ENCODE results near the gene ALAS2.

DNA sequence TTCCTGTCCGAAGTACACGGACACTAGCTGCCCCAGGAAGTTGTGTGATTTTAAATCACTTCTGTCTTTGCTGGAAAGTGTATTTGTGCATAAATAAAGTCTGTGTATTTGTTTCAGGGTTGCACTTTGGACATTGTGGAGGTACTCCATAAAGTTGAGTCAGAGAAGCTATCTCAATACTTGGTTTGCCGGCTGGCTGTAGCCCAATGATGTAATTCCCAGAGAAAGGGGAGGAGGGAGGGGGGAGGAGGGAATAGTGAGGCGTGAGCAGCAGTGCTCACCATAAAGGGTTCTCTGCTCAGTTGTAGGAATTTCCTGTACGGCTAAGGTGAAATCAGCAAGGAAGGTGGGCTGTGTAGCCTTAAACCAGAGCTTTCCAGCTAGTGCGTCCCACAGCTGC lies 23.1 kb downstream of the ALAS2 start:
- TF ChIP-seq CTCF (IDR thresholded peaks at IDR 0.05) (no peak), POLR2A (IDR thresholded peaks at IDR 0.05) (no peak)
